ENCODE results near the gene PARVG.

PARVG gene

GRCh38 chr22:44180706-44181032, at the start of gene PARVG:
Gene PARVG (plus strand): TSS chr22:44180925. CDS start chr22:44183330, 2,405 bp downstream.
- DNase-seq: no peak

- DNase-seq: no peak
These were observed 49.3 kb upstream of the PARVG start for GRCh38 chr22:44131412-44131811.

GRCh38 chr22:44131989-44132685, 48.6 kb upstream of the PARVG start:
- no peak for DNase-seq

- DNase-seq: no peak
These were observed 48.0 kb upstream of the PARVG start for GRCh38 chr22:44132724-44133123.

- DNase-seq: no peak
These were observed 47.6 kb upstream of the PARVG start for GRCh38 chr22:44133161-44133560.

- DNase-seq: no peak
These were observed 46.7 kb upstream of the PARVG start for GRCh38 chr22:44133901-44134571.

GRCh38 chr22:44136112-44136511, 44.6 kb upstream of the PARVG start:
- no peak for DNase-seq

- no peak for DNase-seq
These were observed 43.9 kb upstream of the PARVG start for GRCh38 chr22:44136786-44137185.

- DNase-seq: no peak
These were observed 43.3 kb upstream of the PARVG start for GRCh38 chr22:44137415-44137814.

GRCh38 chr22:44139773-44140172, 41.0 kb upstream of the PARVG start:
- DNase-seq: no peak

GRCh38 chr22:44142421-44143104, 38.2 kb upstream of the PARVG start:
- DNase-seq: no peak

GRCh38 chr22:44143105-44143474, 37.6 kb upstream of the PARVG start:
- no peak for DNase-seq

GRCh38 chr22:44143579-44143978, 37.1 kb upstream of the PARVG start:
- DNase-seq: no peak

GRCh38 chr22:44144046-44144569, 36.6 kb upstream of the PARVG start:
- no peak for DNase-seq

GRCh38 chr22:44145544-44145943, 35.2 kb upstream of the PARVG start:
- DNase-seq: no peak

- no peak for DNase-seq
These were observed 34.5 kb upstream of the PARVG start for GRCh38 chr22:44146088-44146861.

GRCh38 chr22:44147008-44147645, 33.6 kb upstream of the PARVG start:
- no peak for DNase-seq

- no peak for DNase-seq
These were observed 32.7 kb upstream of the PARVG start for GRCh38 chr22:44147821-44148574.

- DNase-seq: no peak
These were observed 29.0 kb upstream of the PARVG start for GRCh38 chr22:44151676-44152075.

- DNase-seq: no peak
These were observed 27.0 kb upstream of the PARVG start for GRCh38 chr22:44153710-44154109.

GRCh38 chr22:44154436-44154942, 26.2 kb upstream of the PARVG start:
- DNase-seq: no peak

GRCh38 chr22:44155115-44155514, 25.6 kb upstream of the PARVG start:
- DNase-seq: no peak

All from NCI-H524 (cell line).